ENCODE results near the gene DNAH8.

DNAH8 gene

GRCh38 chr6:38815250-38815649, 100.1 kb downstream of the DNAH8 start:
- TF ChIP-seq CTCF (conservative IDR thresholded peaks at IDR 0.05; ENCODE audit: low read length): no peak
- no peak for DNase-seq (ENCODE audit: low read depth)
- no peak overlapping the region for H3K4me3 ChIP-seq (ENCODE audit: low read length)

- no peak for TF ChIP-seq CTCF (conservative IDR thresholded peaks at IDR 0.05; ENCODE audit: low read length)
- H3K4me3 ChIP-seq (ENCODE audit: low read length): no peak overlapping the region
- DNase-seq (ENCODE audit: low read depth): no peak
Observed at GRCh38 chr6:38818691-38819090, 103.6 kb downstream of the DNAH8 start.

GRCh38 chr6:38822963-38823362, 107.9 kb downstream of the DNAH8 start:
- no peak overlapping the region for H3K4me3 ChIP-seq (ENCODE audit: low read length)
- no peak for TF ChIP-seq CTCF (conservative IDR thresholded peaks at IDR 0.05; ENCODE audit: low read length)
- DNase-seq (ENCODE audit: low read depth): no peak

- H3K4me3 ChIP-seq (ENCODE audit: low read length): no peak overlapping the region
- DNase-seq (ENCODE audit: low read depth): no peak
- no peak for TF ChIP-seq CTCF (conservative IDR thresholded peaks at IDR 0.05; ENCODE audit: low read length)
Observed at GRCh38 chr6:38824243-38824894, 109.3 kb downstream of the DNAH8 start.

- no peak for DNase-seq (ENCODE audit: low read depth)
- no peak for TF ChIP-seq CTCF (conservative IDR thresholded peaks at IDR 0.05; ENCODE audit: low read length)
- H3K4me3 ChIP-seq (ENCODE audit: low read length): no peak overlapping the region
Observed at GRCh38 chr6:38827024-38827423, 111.9 kb downstream of the DNAH8 start.

- no peak for DNase-seq (ENCODE audit: low read depth)
- TF ChIP-seq CTCF (conservative IDR thresholded peaks at IDR 0.05; ENCODE audit: low read length): no peak
- H3K4me3 ChIP-seq (ENCODE audit: low read length): no peak overlapping the region
Observed at GRCh38 chr6:38831865-38832264, 116.8 kb downstream of the DNAH8 start.

GRCh38 chr6:38833320-38833719, 118.2 kb downstream of the DNAH8 start:
- no peak overlapping the region for H3K4me3 ChIP-seq (ENCODE audit: low read length)
- DNase-seq (ENCODE audit: low read depth): no peak
- no peak for TF ChIP-seq CTCF (conservative IDR thresholded peaks at IDR 0.05; ENCODE audit: low read length)
